NCI-H128 (cell line): ENCODE measurements around the gene CSNK1G2.
A peak's percentile ranks its signal among the peaks of the same experiment; 100 is the strongest.

Source experiments
- DNase-seq: peaks from one replicate; lab custom pipeline; 2025; ENCODE audit not compliant: unreplicated experiment; lab: John Stamatoyannopoulos, UW

CSNK1G2 gene

GRCh38 chr19:1941146-1942077 lies at the start of gene CSNK1G2:
TSS of gene CSNK1G2 (plus strand) at chr19:1941172. CDS start at chr19:1969773, 28,601 bp downstream.
- DNase-seq, result no peak

- DNase-seq, result no peak
These were observed 47.2 kb upstream of the CSNK1G2 start for GRCh38 chr19:1893791-1894190.

- no peak for DNase-seq
These were observed 44.5 kb upstream of the CSNK1G2 start for GRCh38 chr19:1896508-1896907.

GRCh38 chr19:1901940-1902404 lies 39.0 kb upstream of the CSNK1G2 start:
- DNase-seq, result no peak

GRCh38 chr19:1902923-1903322 lies 38.0 kb upstream of the CSNK1G2 start:
- DNase-seq, result no peak

GRCh38 chr19:1904860-1905109 lies 36.2 kb upstream of the CSNK1G2 start:
- no peak for DNase-seq

- DNase-seq, result peak; percentile 95
These were observed 35.7 kb upstream of the CSNK1G2 start, which contains the start of the genes ADAT3 and SCAMP4 for GRCh38 chr19:1905110-1905862. TSS of gene ADAT3 (plus strand) at chr19:1905399. CDS start at chr19:1912048, 6,649 bp downstream. TSS of gene SCAMP4 (plus strand) at chr19:1905399. CDS start at chr19:1915020, 9,621 bp downstream.

- DNase-seq, result no peak
These were observed 35.1 kb upstream of the CSNK1G2 start for GRCh38 chr19:1905863-1906375.

GRCh38 chr19:1906985-1907562 lies 33.9 kb upstream of the CSNK1G2 start:
- no peak for DNase-seq

- DNase-seq, result no peak
These were observed 33.2 kb upstream of the CSNK1G2 start for GRCh38 chr19:1907563-1908363.

- DNase-seq, result no peak
These were observed 32.7 kb upstream of the CSNK1G2 start for GRCh38 chr19:1908364-1908678.

- no peak for DNase-seq
These were observed 31.3 kb upstream of the CSNK1G2 start for GRCh38 chr19:1909761-1910080.

- DNase-seq, result no peak
These were observed 30.8 kb upstream of the CSNK1G2 start for GRCh38 chr19:1910177-1910576.

- no peak for DNase-seq
These were observed 29.9 kb upstream of the CSNK1G2 start for GRCh38 chr19:1911098-1911497.

- DNase-seq, result no peak
These were observed 29.0 kb upstream of the CSNK1G2 start for GRCh38 chr19:1911995-1912394.

- no peak for DNase-seq
These were observed 28.0 kb upstream of the CSNK1G2 start for GRCh38 chr19:1912760-1913505.

- DNase-seq, result no peak
These were observed 27.0 kb upstream of the CSNK1G2 start for GRCh38 chr19:1913781-1914577.

- DNase-seq, result no peak
These were observed 26.1 kb upstream of the CSNK1G2 start for GRCh38 chr19:1914826-1915341.

GRCh38 chr19:1917146-1917545 lies 23.8 kb upstream of the CSNK1G2 start:
- no peak for DNase-seq
